Measurements from ENCODE around the gene SPANXD. TPM values are rescaled to one million over a fixed set of nuclear protein-coding genes. Genes with fewer than 3 reads are reported as not detected.

SPANXD gene, protein sequence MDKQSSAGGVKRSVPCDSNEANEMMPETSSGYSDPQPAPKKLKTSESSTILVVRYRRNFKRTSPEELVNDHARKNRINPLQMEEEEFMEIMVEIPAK
- total RNA-seq (2022; extraction: Qiagen RNA extraction; ENCODE audit: low read depth) = not detected in 5 replicates

DNA sequence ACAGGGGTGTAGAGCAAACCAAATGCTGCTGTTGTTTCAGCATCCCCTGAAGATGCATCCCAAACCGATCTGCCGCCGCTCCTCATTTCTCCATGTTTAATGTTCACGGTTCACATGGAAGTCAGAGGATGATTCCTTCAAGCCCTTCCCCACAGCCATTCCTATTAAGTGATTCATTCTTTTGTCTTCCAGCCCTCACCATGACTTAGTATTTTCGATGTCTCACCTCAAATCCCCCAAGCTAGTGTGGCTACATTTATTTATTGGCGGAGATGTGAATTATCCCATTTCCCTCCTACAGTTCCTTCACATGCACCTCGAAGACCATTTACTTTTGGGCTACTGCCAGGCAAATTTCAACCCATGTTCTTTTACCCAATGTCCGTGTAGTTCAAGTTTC, at the start of gene SPANXD:
SPANXD (minus strand) TSS at position 101 of the 400 bp plus-strand sequence. CDS start 334 bp downstream, outside the sequence.

Other genes starting within 250 kb of the SPANXD start
- 0.21 to 0.27 TPM (median 0.21 TPM) in 3 of 5 replicates, not detected in the others for gene SPANXA1, start 114.0 kb downstream of the SPANXD start, total RNA-seq (2022; extraction: Qiagen RNA extraction; ENCODE audit: low read depth)
- gene SPANXA2, start 109.0 kb downstream of the SPANXD start, total RNA-seq (2022; extraction: Qiagen RNA extraction; ENCODE audit: low read depth) = 0.21 to 0.27 TPM (median 0.21 TPM) in 3 of 5 replicates, not detected in the others
- gene MAGEC3, start 139.6 kb upstream of the SPANXD start, total RNA-seq (2022; extraction: Qiagen RNA extraction; ENCODE audit: low read depth) = not detected in 5 replicates
- 0.01 to 0.10 TPM (median 0.05 TPM) in 4 of 5 replicates, not detected in the other for gene MAGEC1, start 205.2 kb upstream of the SPANXD start, total RNA-seq (2022; extraction: Qiagen RNA extraction; ENCODE audit: low read depth)

Data from A549 treated with CpdA at 1 μM for 4 hours (cell line).